Measurements from ENCODE around the gene SAMSN1. TPM values are rescaled to one million over a fixed set of nuclear protein-coding genes. Genes with fewer than 3 reads are reported as not detected.

SAMSN1 gene
- total RNA-seq, 4 donors from 2014 or later = 0.82 to 1.4 (median 1.4) TPM; not detected in 1

DNA sequence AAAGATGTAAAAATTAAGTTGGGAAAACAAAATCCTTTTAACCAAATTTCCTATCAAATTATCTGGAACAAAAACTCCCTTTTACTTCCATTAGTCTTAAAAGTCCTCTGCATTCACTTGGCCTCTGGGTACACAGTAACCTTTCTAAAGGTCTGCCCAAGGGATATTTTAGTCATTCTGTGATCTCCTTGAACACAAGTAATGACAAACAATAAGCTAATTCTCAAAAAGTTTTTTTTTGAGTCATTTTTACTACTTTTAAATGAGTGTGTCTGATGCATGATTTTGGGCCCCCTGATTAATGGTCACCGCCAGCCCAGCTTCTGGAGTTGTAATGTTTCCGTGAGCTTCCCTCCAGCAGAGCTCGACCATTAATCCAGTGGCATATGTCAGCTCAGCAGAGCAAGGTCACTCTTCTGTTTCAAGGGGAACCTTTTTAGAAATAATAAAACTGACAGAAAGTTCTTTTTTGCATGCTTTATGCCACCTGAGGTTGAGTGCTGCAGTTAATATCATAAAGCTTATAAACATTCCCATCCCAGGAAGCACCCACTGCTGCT, 14.3 kb downstream of the SAMSN1 start:
- no peak for DNase-seq
- intact Hi-C loops (cut with DNase I; ENCODE audit: low total_unique reads) (no loop called here), in situ Hi-C loops (cut with MboI; ENCODE audit: low sequenced_read_pairs in 4 of 4) (no loop called here)
- ATAC-seq = no peak
- no peaks in the 10 kb centered on the region for H3K9me3 ChIP-seq
- H3K27ac ChIP-seq = no peak overlapping the region
- no peaks in the 10 kb centered on the region for H3K27me3 ChIP-seq
- H3K4me1 ChIP-seq = no peaks in the 10 kb centered on the region
- H3K36me3 ChIP-seq = no peaks in the 10 kb centered on the region
- TF ChIP-seq POLR2A (IDR thresholded peaks at IDR 0.05) = no peak
- TF ChIP-seq, protein P1, sequence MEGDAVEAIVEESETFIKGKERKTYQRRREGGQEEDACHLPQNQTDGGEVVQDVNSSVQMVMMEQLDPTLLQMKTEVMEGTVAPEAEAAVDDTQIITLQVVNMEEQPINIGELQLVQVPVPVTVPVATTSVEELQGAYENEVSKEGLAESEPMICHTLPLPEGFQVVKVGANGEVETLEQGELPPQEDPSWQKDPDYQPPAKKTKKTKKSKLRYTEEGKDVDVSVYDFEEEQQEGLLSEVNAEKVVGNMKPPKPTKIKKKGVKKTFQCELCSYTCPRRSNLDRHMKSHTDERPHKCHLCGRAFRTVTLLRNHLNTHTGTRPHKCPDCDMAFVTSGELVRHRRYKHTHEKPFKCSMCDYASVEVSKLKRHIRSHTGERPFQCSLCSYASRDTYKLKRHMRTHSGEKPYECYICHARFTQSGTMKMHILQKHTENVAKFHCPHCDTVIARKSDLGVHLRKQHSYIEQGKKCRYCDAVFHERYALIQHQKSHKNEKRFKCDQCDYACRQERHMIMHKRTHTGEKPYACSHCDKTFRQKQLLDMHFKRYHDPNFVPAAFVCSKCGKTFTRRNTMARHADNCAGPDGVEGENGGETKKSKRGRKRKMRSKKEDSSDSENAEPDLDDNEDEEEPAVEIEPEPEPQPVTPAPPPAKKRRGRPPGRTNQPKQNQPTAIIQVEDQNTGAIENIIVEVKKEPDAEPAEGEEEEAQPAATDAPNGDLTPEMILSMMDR (IDR thresholded peaks at IDR 0.05 in 4 of 5, conservative IDR thresholded peaks at IDR 0.05 in 1 of 5) = no peak
- no peak overlapping the region for H3K4me3 ChIP-seq

DNA sequence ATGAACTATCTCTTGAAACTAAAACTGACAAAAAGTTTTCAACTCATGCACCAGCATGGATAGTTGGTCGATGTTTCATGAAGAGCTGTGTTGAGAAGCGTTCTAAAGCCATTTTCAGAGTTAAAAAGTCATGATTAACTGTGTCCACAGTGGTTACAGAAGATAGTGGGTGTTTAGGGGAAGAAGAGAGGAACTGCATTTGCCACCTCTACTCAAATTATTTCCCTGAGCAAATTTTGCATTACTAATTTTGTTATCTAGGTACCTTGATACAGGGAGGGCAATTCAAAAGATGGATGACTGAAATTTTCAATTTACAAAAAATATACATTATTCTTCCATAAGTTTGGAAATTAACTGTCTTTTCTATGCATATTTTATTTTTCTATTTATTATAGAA, 15.5 kb downstream of the SAMSN1 start:
- in situ Hi-C loops (cut with MboI; ENCODE audit: low sequenced_read_pairs in 4 of 4) (no loop called here), intact Hi-C loops (cut with DNase I; ENCODE audit: low total_unique reads) (no loop called here)
- TF ChIP-seq, protein P1 (IDR thresholded peaks at IDR 0.05 in 4 of 5, conservative IDR thresholded peaks at IDR 0.05 in 1 of 5) = no peak
- TF ChIP-seq POLR2A (IDR thresholded peaks at IDR 0.05) = no peak
- H3K36me3 ChIP-seq = no peaks in the 10 kb centered on the region
- no peak overlapping the region for H3K27ac ChIP-seq
- ATAC-seq (no peak), DNase-seq (no peak)
- H3K4me1 ChIP-seq = no peaks in the 10 kb centered on the region
- H3K9me3 ChIP-seq = no peaks in the 10 kb centered on the region
- no peaks in the 10 kb centered on the region for H3K27me3 ChIP-seq
- H3K4me3 ChIP-seq = no peak overlapping the region

DNA sequence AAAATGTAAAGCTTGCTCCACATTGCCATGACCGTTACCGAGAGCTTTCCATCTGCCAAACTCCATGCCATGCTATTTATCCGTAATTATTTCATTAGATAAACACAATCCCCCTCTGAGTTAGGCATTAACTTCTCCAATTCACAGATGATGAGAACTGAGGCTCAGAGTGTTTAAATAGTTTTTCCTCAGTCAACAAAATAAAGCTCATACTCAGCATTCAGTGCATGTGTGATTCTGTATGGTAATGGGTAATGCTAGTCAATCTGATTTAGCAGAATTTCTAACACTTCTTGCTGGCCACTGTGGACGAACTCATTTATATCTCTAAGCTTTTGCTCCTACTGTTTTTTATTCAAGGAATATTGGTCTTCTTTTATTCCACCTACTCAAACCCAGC, 17.3 kb downstream of the SAMSN1 start:
- in situ Hi-C loops (cut with MboI; ENCODE audit: low sequenced_read_pairs in 4 of 4) = no loop called here
- Histone ChIP-seq H3K4me3 (no peak overlapping the region), H3K4me1 (no peaks in the 10 kb centered on the region), H3K9me3 (no peaks in the 10 kb centered on the region), H3K36me3 (no peaks in the 10 kb centered on the region), H3K27ac (no peak overlapping the region), H3K27me3 (no peaks in the 10 kb centered on the region)
- DNase-seq (no peak), ATAC-seq (no peak)
- intact Hi-C loops (cut with DNase I; ENCODE audit: low total_unique reads) = no loop called here
- TF ChIP-seq, protein P1 (IDR thresholded peaks at IDR 0.05 in 4 of 5, conservative IDR thresholded peaks at IDR 0.05 in 1 of 5) = no peak
- TF ChIP-seq POLR2A (IDR thresholded peaks at IDR 0.05) = no peak

DNA sequence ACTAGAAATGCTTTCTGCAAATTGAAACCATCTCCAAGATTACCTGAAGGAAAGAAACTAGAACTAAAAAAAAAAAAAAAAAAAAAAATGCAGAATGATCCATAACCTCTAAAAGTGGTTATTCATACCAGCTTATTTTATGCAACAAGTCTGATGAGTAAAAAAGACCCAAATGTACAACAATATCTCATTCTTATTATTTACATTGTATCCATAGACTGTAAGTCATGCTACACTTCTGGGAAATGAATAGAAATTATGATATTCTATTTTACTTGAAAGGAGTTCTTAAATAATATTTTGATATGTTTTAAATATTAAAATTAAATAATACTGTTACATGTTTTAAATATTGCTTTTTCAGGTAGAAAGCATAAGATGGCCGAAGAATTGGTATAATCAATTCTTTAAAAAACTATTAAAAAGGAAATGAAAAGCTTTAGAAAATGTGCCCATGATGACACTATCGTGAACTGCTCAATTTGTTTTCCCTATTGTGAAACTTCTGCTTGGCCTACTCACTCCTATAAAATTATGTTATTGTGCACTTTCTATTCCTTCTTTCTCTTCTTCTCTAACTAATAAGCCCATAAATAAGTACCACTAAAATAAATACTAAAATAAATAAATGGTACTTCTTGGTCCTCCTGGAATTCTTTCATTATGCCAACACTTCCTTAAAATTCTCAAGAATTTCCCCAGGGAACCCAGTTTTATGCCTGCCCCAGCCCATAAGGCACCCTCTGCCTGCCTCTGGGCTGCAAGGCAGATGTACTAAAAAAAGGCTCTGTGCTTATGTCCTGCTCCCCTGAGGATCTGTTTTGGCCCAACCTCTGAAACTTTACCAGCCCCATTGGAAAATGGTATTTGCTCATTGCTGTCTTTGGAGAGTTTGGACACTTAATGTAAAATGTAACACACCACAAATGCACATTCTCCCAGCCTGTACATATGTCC, 18.1 kb downstream of the SAMSN1 start:
- Histone ChIP-seq H3K9me3 (no peaks in the 10 kb centered on the region), H3K27me3 (no peaks in the 10 kb centered on the region), H3K4me1 (no peaks in the 10 kb centered on the region), H3K27ac (no peak overlapping the region), H3K36me3 (no peaks in the 10 kb centered on the region), H3K4me3 (no peak overlapping the region)
- ATAC-seq = no peak
- in situ Hi-C loops (cut with MboI; ENCODE audit: low sequenced_read_pairs in 4 of 4) (no loop called here), intact Hi-C loops (cut with DNase I; ENCODE audit: low total_unique reads) (no loop called here)
- no peak for TF ChIP-seq POLR2A (IDR thresholded peaks at IDR 0.05)
- TF ChIP-seq, protein P1 (IDR thresholded peaks at IDR 0.05 in 4 of 5, conservative IDR thresholded peaks at IDR 0.05 in 1 of 5) = no peak
- DNase-seq = no peak
